ENCODE measurements around the gene ABCB4.

Gene ABCB4

GRCh38 chr7:87375662-87376435, 99.6 kb downstream of the ABCB4 start:
- no peak overlapping the region for H3K4me3 ChIP-seq (ENCODE audit: low read depth, low read length)
- no peak for TF ChIP-seq CTCF (IDR thresholded peaks at IDR 0.05; ENCODE audit: borderline replicate concordance, insufficient read depth, low read depth, low read length)

GRCh38 chr7:87370660-87371180, 104.8 kb downstream of the ABCB4 start:
- TF ChIP-seq CTCF (IDR thresholded peaks at IDR 0.05; ENCODE audit: borderline replicate concordance, insufficient read depth, low read depth, low read length), result no peak
- H3K4me3 ChIP-seq (ENCODE audit: low read depth, low read length), result no peak overlapping the region

GRCh38 chr7:87369216-87369615, 106.3 kb downstream of the ABCB4 start:
- no peak for TF ChIP-seq CTCF (IDR thresholded peaks at IDR 0.05; ENCODE audit: borderline replicate concordance, insufficient read depth, low read depth, low read length)
- H3K4me3 ChIP-seq (ENCODE audit: low read depth, low read length), result no peak overlapping the region

- H3K4me3 ChIP-seq (ENCODE audit: low read depth, low read length), result no peak overlapping the region
- no peak for TF ChIP-seq CTCF (IDR thresholded peaks at IDR 0.05; ENCODE audit: borderline replicate concordance, insufficient read depth, low read depth, low read length)
Measured at GRCh38 chr7:87364246-87364645, 111.2 kb downstream of the ABCB4 start.

GRCh38 chr7:87363342-87363741, 112.1 kb downstream of the ABCB4 start:
- no peak overlapping the region for H3K4me3 ChIP-seq (ENCODE audit: low read depth, low read length)
- no peak for TF ChIP-seq CTCF (IDR thresholded peaks at IDR 0.05; ENCODE audit: borderline replicate concordance, insufficient read depth, low read depth, low read length)

- H3K4me3 ChIP-seq (ENCODE audit: low read depth, low read length), result no peak overlapping the region
- TF ChIP-seq CTCF (IDR thresholded peaks at IDR 0.05; ENCODE audit: borderline replicate concordance, insufficient read depth, low read depth, low read length), result no peak
Measured at GRCh38 chr7:87361320-87361719, 114.2 kb downstream of the ABCB4 start.

- no peak for TF ChIP-seq CTCF (IDR thresholded peaks at IDR 0.05; ENCODE audit: borderline replicate concordance, insufficient read depth, low read depth, low read length)
- no peak overlapping the region for H3K4me3 ChIP-seq (ENCODE audit: low read depth, low read length)
Measured at GRCh38 chr7:87359366-87359765, 116.1 kb downstream of the ABCB4 start.
